IMR-90 (cell line): Measurements from ENCODE around the gene DSCAM.

Experiments
- CTCF ChIP-seq: conservative IDR thresholded peaks from 2 replicates; pipeline ENCODE4 v1.5.1; 2012; ENCODE audit warnings: mild to moderate bottlenecking, low read depth, low read length, improper control_type of control experiment
- MAFK ChIP-seq: IDR thresholded peaks from 2 replicates; pipeline ENCODE4 v1.6.1; 2012; ENCODE audit warnings: low read depth, low read length, improper control_type of control experiment

- TF ChIP-seq CTCF, result no peak
- TF ChIP-seq MAFK, result no peak
Measured at GRCh38 chr21:40840401-40841125, 6.4 kb downstream of the DSCAM start.
